HG03558 (cell line): ENCODE data around the gene LGSN.
"Not testable (repeated sequence)": the region's sequence is repeated elsewhere in the genome, so short reads cannot be mapped to it uniquely, and the experiment has no call there.

Experiments
- ATAC-seq: cut with Tn5 transposase; IDR thresholded peaks from one replicate; pipeline ENCODE4 v1.9.1; 2021; ENCODE audit warnings: moderate number of reproducible peaks; ENCODE audit not compliant: unreplicated experiment; ENCODE audit errors: extremely low read depth

LGSN gene

DNA sequence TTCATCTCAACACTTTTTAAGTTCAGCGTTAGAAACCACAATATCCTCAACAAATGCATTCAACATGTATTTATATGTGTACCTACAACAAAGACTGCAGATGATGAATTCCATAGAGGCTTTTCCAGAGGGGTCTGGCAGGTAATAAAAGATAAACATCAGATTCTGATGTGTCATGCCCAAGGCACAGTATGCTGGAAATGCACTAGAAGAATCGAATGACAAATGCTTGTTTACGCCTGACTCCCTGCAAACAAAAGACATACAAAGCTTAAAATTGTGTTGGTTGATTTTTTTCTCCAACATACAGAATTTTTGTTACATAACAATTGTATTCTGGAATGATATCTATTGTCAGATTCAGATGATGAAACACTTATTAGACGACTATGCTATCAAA lies at the start of gene LGSN:
Gene LGSN, minus strand, starts transcription at position 45 of the 400 bp plus-strand sequence. Its CDS starts 40 bp downstream, at position 5.
- ATAC-seq, result no peak

- ATAC-seq, result no peak
Measured at GRCh38 chr6:63368347-63368746, 48.6 kb upstream of the LGSN start.

DNA sequence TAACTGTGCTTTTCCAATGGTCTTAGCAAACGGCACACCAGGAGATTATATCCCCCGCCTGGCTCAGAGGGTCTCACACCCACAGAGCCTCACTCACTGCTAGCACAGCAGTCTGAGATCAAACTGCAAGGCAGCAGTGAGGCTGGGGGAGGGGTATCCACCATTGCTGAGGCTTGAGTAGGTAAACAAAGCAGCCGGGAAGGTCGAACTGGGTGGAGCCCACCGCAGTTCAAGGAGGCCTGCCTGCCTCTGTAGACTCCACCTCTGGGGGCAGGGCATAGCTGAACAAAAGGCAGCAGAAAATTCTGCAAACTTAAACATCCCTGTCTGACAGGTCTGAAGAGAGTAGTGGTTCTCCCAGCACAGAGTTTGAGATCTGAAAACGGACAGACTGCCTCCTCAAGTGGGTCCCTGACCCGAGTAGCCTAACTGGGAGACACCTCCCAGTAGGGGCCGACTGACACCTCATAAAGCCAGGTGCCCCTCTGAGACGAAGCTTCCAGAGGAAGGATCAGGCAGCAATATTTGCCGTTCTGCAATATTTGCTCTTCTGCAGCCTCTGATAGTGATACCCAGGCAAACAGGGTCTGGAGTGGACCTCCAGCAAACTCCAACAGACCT lies 42.8 kb upstream of the LGSN start:
- ATAC-seq, result not testable (repeated sequence)

DNA sequence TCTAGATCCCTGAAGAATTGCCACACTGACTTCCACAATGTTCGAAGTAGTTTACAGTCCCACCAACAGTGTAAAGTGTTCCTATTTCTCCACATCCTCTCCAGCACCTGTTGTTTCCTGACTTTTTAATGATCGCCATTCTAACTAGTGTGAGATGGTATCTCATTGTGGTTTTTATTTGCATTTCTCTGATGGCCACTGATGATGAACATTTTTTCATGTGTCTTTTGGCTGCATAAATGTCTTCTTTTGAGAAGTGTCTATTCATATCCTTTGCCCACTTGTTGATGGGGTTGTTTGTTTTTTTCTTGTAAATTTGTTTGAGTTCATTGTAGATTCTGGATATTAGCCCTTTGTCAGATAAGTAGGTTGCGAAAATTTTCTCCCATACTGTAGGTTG lies 37.6 kb upstream of the LGSN start:
- not testable (repeated sequence) for ATAC-seq

GRCh38 chr6:63355632-63356031 lies 35.8 kb upstream of the LGSN start:
- ATAC-seq, result no peak

DNA sequence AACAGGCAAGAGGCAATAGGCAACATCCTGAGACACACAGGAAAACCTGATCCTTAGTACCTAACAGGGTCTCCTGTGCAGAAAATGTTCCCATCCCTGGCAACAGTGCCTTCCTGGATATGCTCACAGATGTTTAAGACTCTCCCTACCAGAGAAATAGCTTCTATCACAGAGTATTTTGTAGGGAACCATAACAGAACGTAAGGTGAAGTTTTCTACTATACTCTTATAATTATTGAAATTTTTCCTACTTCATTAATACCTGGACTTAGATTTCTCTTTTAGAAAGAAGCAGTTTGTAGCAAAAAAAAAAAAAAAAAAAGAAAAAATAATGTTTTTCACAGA lies 33.5 kb upstream of the LGSN start:
- peak; percentile 1 for ATAC-seq

- ATAC-seq, result peak; percentile 84
Measured at GRCh38 chr6:63352544-63353285, 32.9 kb upstream of the LGSN start.

GRCh38 chr6:63352069-63352543 lies 32.3 kb upstream of the LGSN start:
- peak; percentile 20 for ATAC-seq

DNA sequence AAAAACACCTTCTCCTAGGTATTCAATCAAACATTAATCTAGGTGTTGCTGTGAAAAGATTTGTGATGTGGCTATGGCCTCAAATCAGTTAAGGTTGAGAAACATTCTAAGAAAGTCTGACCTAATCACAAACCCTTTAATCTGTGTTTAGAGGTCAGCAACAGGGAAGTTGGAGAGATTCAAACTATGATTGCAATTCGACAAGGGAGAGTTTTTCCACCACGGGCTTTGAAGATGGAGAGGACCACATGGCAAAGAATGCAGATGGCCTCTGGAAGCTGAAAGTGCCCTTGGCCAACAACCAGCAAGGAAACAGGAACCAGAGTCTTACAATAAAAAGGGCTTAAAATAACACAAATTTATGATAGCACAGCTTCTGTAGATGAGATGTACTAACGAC lies 29.6 kb upstream of the LGSN start:
- ATAC-seq, result no peak

DNA sequence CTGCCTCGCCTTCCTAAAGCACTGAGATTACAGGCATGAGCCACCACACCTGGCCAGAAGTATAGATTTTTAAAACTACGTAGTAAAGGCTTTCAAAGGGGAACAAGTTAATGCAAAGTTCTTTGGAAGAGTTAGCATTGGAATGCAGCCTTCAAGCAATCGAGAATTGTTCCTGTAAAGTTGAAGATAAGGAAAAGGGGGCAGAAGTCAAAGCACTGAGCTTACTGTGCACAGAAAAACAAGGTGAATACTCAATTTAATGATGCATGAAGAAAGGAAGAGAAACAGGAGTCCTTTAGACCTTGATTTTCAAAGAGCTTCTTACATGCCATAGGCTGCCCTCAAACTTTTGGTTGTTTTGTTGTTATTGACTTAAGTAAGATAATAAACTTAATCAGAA lies 29.1 kb upstream of the LGSN start:
- no peak for ATAC-seq

GRCh38 chr6:63347599-63347998 lies 27.8 kb upstream of the LGSN start:
- ATAC-seq, result no peak

- ATAC-seq, result no peak
Measured at GRCh38 chr6:63346217-63346835, 26.5 kb upstream of the LGSN start.

GRCh38 chr6:63340351-63340750 lies 20.6 kb upstream of the LGSN start:
- no peak for ATAC-seq

DNA sequence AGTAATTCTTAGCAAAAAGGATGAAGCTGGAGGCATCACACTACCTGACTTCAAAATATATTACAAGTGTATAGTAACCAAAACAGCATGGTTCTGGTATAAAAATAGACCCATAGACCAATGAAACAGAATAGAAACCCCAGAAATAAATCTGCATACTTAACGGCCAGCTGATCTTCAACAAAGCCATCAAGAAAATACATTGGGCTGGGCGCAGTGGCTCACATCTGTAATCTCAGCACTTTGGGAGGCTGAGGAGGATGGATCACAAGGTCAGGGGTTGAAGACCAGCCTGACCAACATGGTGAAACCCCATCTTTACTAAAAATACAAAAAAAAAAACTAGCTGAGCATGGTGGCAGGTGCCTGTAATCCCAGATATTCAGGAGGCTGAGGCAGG lies 14.9 kb upstream of the LGSN start:
- not testable (repeated sequence) for ATAC-seq

DNA sequence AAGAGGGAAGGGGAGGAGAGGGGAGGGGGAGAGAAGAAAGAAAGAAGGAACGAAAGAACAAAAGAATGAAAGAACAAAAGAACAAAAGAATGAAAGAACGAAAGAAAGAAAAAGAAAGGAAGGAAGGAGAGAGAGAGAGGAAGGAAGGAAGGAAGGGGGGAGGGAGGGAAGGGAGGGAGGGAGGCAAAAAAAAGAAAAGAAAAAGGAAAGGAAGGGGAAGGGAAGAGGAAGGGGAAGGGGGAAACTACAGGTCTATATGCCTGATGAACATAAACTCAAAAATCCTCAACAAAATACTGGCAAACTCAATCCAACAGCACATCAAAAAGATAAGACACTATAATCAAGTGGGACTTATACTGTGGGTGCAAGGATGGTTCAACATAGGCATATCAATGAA lies 13.7 kb upstream of the LGSN start:
- no peak for ATAC-seq

GRCh38 chr6:63326630-63327029 lies 6.8 kb upstream of the LGSN start:
- ATAC-seq, result not testable (repeated sequence)

DNA sequence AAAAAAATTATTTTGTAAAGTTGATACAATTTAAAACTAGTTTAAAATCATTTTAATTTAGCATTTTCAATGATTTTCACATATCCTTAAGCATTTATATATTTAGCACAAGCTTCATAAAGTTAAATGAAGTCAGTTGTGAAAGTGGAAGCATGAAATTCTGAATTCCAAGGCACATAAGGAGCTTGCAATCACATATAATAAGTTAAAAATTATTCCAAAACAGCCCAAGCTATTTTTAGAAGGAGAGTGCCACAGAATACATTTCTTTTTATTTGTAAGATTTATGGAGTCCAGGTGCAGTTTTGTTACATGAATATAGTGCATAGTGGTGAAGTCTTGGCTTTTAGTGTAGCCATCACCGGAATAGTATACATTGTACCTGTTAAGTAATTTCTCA lies 3.2 kb upstream of the LGSN start:
- ATAC-seq, result no peak

GRCh38 chr6:63321821-63322220 lies 2.0 kb upstream of the LGSN start:
- no peak for ATAC-seq

GRCh38 chr6:63317641-63318040 lies 2.1 kb downstream of the LGSN start:
- ATAC-seq, result no peak

DNA sequence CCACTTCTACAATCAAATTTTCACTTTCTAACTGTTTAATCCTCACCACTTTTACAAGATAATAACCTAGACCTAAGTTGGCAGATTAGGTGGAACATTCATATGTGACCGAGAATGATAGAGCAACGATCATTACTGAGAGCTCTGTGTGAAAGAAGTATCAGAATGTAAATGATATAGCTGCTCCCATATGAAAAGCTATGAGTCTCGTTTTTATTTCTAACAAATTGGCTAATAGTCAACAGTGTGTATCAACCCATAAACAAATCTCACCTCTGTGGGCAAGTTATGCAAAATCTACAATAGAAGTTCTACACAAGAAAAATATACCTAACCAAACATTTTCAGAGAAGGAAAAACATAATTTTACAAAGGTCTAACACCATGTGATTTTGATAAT lies 3.7 kb downstream of the LGSN start:
- no peak for ATAC-seq

- ATAC-seq, result no peak
Measured at GRCh38 chr6:63313111-63313510, 6.7 kb downstream of the LGSN start.
